WI38 (cell line): ENCODE measurements around the gene PRXL2B.
A peak's percentile ranks its signal among the peaks of the same experiment; 100 is the strongest.

Experiments used
- H3K4me3 ChIP-seq: 2 replicates; pipeline ENCODE4 v1.5.1; 2011; ENCODE audit warnings: low read depth, mild to moderate bottlenecking, control low read depth, low read length
- TF ChIP-seq, protein P1 (sequence below): IDR thresholded peaks from 2 replicates; pipeline ENCODE4 v1.5.1; 2012; ENCODE audit warnings: low read depth, mild to moderate bottlenecking, control low read depth, low read length

Gene PRXL2B

DNA sequence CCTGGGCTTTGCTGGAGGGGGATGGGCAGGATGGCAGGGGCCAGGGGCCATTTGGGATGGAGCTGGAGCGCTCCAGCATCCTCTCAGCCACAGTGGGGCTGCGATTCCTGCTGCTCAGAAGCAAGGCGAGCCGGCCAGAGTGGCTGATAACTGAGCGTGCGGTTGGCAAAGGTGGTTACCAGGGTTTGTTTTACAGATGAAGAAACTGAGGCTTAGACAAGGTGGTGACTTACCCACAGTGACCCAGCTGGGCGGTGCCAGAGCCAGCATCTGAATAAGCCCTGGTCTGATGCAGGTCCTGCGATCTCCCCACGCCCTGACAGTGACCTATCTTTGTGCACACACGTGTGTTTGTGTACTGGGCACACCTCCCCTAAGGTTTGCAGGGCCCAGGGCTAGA is 5.9 kb upstream of the PRXL2B start:
- TF ChIP-seq, protein P1, sequence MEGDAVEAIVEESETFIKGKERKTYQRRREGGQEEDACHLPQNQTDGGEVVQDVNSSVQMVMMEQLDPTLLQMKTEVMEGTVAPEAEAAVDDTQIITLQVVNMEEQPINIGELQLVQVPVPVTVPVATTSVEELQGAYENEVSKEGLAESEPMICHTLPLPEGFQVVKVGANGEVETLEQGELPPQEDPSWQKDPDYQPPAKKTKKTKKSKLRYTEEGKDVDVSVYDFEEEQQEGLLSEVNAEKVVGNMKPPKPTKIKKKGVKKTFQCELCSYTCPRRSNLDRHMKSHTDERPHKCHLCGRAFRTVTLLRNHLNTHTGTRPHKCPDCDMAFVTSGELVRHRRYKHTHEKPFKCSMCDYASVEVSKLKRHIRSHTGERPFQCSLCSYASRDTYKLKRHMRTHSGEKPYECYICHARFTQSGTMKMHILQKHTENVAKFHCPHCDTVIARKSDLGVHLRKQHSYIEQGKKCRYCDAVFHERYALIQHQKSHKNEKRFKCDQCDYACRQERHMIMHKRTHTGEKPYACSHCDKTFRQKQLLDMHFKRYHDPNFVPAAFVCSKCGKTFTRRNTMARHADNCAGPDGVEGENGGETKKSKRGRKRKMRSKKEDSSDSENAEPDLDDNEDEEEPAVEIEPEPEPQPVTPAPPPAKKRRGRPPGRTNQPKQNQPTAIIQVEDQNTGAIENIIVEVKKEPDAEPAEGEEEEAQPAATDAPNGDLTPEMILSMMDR, result no peak
- H3K4me3 ChIP-seq, result no peak overlapping the region

DNA sequence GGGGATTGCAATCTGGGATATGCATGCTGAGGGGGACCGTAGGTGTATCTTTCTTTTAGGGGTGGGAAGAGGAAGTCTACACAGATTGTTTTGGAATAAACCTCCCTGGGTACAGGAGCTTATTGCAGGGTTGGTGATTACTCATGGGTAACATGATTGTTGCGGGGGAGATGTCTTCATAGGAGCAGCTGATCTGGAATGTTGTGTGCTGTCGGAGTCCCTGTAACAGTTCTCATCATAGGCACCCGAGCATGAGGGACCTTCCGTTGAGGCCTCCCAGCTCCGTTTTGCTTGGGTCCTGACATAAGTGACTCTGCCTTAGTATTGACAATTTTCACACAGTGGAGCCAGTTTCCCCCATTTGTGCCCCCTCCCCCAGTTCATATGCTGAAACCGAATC is 4.2 kb upstream of the PRXL2B start:
- TF ChIP-seq, protein P1, result no peak

GRCh38 chr1:2583331-2583791 is 3.2 kb upstream of the PRXL2B start:
- TF ChIP-seq, protein P1, result no peak
- H3K4me3 ChIP-seq, result no peak overlapping the region

More for the DNA sequence above, 4.2 kb upstream of the PRXL2B start:
- no peak overlapping the region for H3K4me3 ChIP-seq

DNA sequence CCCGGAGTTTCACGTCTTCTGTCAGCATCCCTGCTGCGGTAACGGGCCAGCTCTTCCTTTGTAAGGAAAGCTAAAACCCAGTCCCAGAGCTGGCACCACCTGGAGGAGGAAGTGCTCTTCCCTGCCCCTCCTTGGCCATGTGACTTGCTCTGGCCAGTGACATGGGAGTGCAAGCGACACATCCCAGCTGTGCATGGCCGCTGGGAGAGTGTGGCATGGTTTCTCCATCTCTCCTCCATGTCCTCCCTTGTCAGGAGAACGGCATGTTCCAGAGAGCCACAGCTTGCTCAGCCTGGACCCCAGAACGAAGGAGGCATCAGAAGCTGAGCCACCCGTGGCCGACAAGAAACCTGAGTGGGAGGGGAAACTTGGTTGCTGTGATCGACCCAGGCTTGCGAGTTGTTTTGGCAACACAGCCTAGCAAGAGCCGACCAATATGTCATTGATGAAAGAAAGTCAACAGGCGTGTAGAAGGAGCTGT is 2.7 kb upstream of the PRXL2B start:
- no peak overlapping the region for H3K4me3 ChIP-seq
- TF ChIP-seq, protein P1, result no peak

GRCh38 chr1:2584686-2585317 is 1.8 kb upstream of the PRXL2B start:
- TF ChIP-seq, protein P1, result no peak
- H3K4me3 ChIP-seq, result peak overlapping the region; percentile 77; the same call in 1 of the 2 replicates

GRCh38 chr1:2585318-2586092 is 1.1 kb upstream of the PRXL2B start:
- TF ChIP-seq, protein P1, result no peak
- peak overlapping the region; percentile 77 for H3K4me3 ChIP-seq
